B cell (primary cell): ENCODE data around the gene LTBP2.

Experiments used
- CTCF ChIP-seq: fragments of 200-600 bp; IDR thresholded peaks from one replicate; pipeline ENCODE4 v1.8.0; 2022; ENCODE audit warnings: antibody characterized with exemption, mild to moderate bottlenecking
- EZH2 ChIP-seq: IDR thresholded peaks from 2 replicates; pipeline ENCODE4 v1.6.1; 2012; ENCODE audit warnings: borderline replicate concordance, low read depth, mild to moderate bottlenecking, moderate library complexity, low read length; ENCODE audit not compliant: insufficient read depth, poor library complexity, severe bottlenecking

- no peak for TF ChIP-seq CTCF
- TF ChIP-seq EZH2 = no peak
These were observed 152.1 kb downstream of the LTBP2 start for GRCh38 chr14:74459976-74460375.
